Suppressor macrophage treated with lipopolysaccharide for 1 hour (primary cell): ENCODE measurements around the gene DPP10.

ENCODE experiments used
- DNase-seq, 3 donors: peaks; one replicate each; pipeline ENCODE4 v3.0.0-alpha.2; 2020 to 2022

Gene DPP10

GRCh38 chr2:115163572-115163971 is 721.1 kb downstream of the DPP10 start:
- no peak for DNase-seq

- DNase-seq: peak; percentile 14 to 30 (median 25)
Observed at GRCh38 chr2:115165529-115166109, 723.2 kb downstream of the DPP10 start.

GRCh38 chr2:115168457-115168856 is 726.0 kb downstream of the DPP10 start:
- DNase-seq: no peak

- DNase-seq: no peak
Observed at GRCh38 chr2:115169814-115170213, 727.4 kb downstream of the DPP10 start.

- no peak for DNase-seq
Observed at GRCh38 chr2:115171751-115172150, 729.3 kb downstream of the DPP10 start.

- DNase-seq: no peak
Observed at GRCh38 chr2:115174651-115175050, 732.2 kb downstream of the DPP10 start.

- no peak for DNase-seq
Observed at GRCh38 chr2:115183144-115183543, 740.7 kb downstream of the DPP10 start.

GRCh38 chr2:115190459-115190858 is 748.0 kb downstream of the DPP10 start:
- no peak for DNase-seq

GRCh38 chr2:115194623-115195022 is 752.2 kb downstream of the DPP10 start:
- DNase-seq: no peak

GRCh38 chr2:115196587-115196986 is 754.1 kb downstream of the DPP10 start:
- no peak for DNase-seq

GRCh38 chr2:115199966-115200365 is 757.5 kb downstream of the DPP10 start:
- no peak for DNase-seq

- no peak for DNase-seq
Observed at GRCh38 chr2:115201386-115201785, 758.9 kb downstream of the DPP10 start.

- DNase-seq: no peak
Observed at GRCh38 chr2:115208493-115209164, 766.2 kb downstream of the DPP10 start.

- no peak for DNase-seq
Observed at GRCh38 chr2:115214050-115214449, 771.6 kb downstream of the DPP10 start.

GRCh38 chr2:115219296-115219695 is 776.9 kb downstream of the DPP10 start:
- DNase-seq: no peak

- no peak for DNase-seq
Observed at GRCh38 chr2:115234186-115234585, 791.7 kb downstream of the DPP10 start.

GRCh38 chr2:115234737-115235136 is 792.3 kb downstream of the DPP10 start:
- DNase-seq: no peak

- DNase-seq: no peak
Observed at GRCh38 chr2:115248066-115248465, 805.6 kb downstream of the DPP10 start.

- DNase-seq: no peak
Observed at GRCh38 chr2:115277366-115277765, 834.9 kb downstream of the DPP10 start.

GRCh38 chr2:115285416-115285815 is 843.0 kb downstream of the DPP10 start:
- DNase-seq: no peak

- no peak for DNase-seq
Observed at GRCh38 chr2:115290478-115290877, 848.0 kb downstream of the DPP10 start.

- no peak for DNase-seq
Observed at GRCh38 chr2:115292742-115293141, 850.3 kb downstream of the DPP10 start.

GRCh38 chr2:115294999-115295398 is 852.6 kb downstream of the DPP10 start:
- DNase-seq: no peak

GRCh38 chr2:115297056-115297455 is 854.6 kb downstream of the DPP10 start:
- DNase-seq: no peak

GRCh38 chr2:115299199-115299598 is 856.8 kb downstream of the DPP10 start:
- no peak for DNase-seq
